HFFc6 (cell line): ENCODE results near the gene SAMM50. TPM values are rescaled to one million over a fixed set of nuclear protein-coding genes. Genes with fewer than 3 reads are reported as not detected.

Experiments used
- DNase-seq: peaks from one replicate; pipeline ENCODE4 v3.0.0-alpha.2; 2018
- H3K27ac Mint-ChIP-seq: 2 replicates; pipeline ENCODE4 v1.8.0; 2020; ENCODE audit warnings: mild to moderate bottlenecking, mixed read lengths
- H3K27me3 Mint-ChIP-seq: 2 replicates; pipeline ENCODE4 v1.8.0; 2021; ENCODE audit warnings: mild to moderate bottlenecking, moderate library complexity, mixed read lengths; ENCODE audit not compliant: insufficient read depth
- H3K36me3 Mint-ChIP-seq: 2 replicates; pipeline ENCODE4 v1.8.0; 2021; ENCODE audit warnings: low read depth, mixed read lengths
- H3K4me1 Mint-ChIP-seq: 2 replicates; pipeline ENCODE4 v1.8.0; 2020; ENCODE audit warnings: low read depth, mixed read lengths
- H3K4me3 Mint-ChIP-seq: 2 replicates; pipeline ENCODE4 v1.8.0; 2020; ENCODE audit warnings: mild to moderate bottlenecking, moderate library complexity, mixed read lengths
- H3K9me3 Mint-ChIP-seq: 2 replicates; pipeline ENCODE4 v1.8.0; 2020; ENCODE audit warnings: mild to moderate bottlenecking, mixed read lengths
- total RNA-seq, 6 experiments: library from RNA; stranded (reverse); fragmentation: NEBNext Ultra II Directional; extraction: Animal tissue kit (Norgen Biotek cat#: 25700); gene quantifications; 2 replicates in 1 of 6; 3 replicates in 5 of 6; pipeline ENCODE4 v1.2.3, GENCODE V29; 2021
- TF ChIP-seq, protein P1 (sequence below): fragments of 200-600 bp; sonication (generic); IDR thresholded peaks from 2 replicates; pipeline ENCODE4 v1.5.0; 2021; ENCODE audit warnings: antibody characterized with exemption, mild to moderate bottlenecking

Gene SAMM50
- total RNA-seq, 6 experiments from 2014 or later: 51.6 to 57.2 (median 53.3) TPM

GRCh38 chr22:43980996-43981395, 25.8 kb downstream of the SAMM50 start:
- TF ChIP-seq, protein P1, sequence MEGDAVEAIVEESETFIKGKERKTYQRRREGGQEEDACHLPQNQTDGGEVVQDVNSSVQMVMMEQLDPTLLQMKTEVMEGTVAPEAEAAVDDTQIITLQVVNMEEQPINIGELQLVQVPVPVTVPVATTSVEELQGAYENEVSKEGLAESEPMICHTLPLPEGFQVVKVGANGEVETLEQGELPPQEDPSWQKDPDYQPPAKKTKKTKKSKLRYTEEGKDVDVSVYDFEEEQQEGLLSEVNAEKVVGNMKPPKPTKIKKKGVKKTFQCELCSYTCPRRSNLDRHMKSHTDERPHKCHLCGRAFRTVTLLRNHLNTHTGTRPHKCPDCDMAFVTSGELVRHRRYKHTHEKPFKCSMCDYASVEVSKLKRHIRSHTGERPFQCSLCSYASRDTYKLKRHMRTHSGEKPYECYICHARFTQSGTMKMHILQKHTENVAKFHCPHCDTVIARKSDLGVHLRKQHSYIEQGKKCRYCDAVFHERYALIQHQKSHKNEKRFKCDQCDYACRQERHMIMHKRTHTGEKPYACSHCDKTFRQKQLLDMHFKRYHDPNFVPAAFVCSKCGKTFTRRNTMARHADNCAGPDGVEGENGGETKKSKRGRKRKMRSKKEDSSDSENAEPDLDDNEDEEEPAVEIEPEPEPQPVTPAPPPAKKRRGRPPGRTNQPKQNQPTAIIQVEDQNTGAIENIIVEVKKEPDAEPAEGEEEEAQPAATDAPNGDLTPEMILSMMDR: no peak
- no peak for DNase-seq
- peaks cover 37% of the 10 kb centered on the region for H3K36me3 Mint-ChIP-seq
- H3K27me3 Mint-ChIP-seq: peaks cover 2% of the 10 kb centered on the region
- no peaks in the 10 kb centered on the region for H3K9me3 Mint-ChIP-seq
- H3K27ac Mint-ChIP-seq: no peak overlapping the region
- no peak overlapping the region for H3K4me3 Mint-ChIP-seq
- H3K4me1 Mint-ChIP-seq: no peaks in the 10 kb centered on the region

- H3K9me3 Mint-ChIP-seq: no peaks in the 10 kb centered on the region
- peaks cover 25% of the 10 kb centered on the region for H3K36me3 Mint-ChIP-seq
- H3K4me1 Mint-ChIP-seq: no peaks in the 10 kb centered on the region
- H3K4me3 Mint-ChIP-seq: no peak overlapping the region
- no peak for DNase-seq
- TF ChIP-seq, protein P1: no peak
- peaks cover 2% of the 10 kb centered on the region for H3K27me3 Mint-ChIP-seq
- H3K27ac Mint-ChIP-seq: no peak overlapping the region
These were observed 28.6 kb downstream of the SAMM50 start for GRCh38 chr22:43983808-43984207.

- Mint-ChIP-seq H3K4me1 (no peaks in the 10 kb centered on the region), H3K27ac (no peak overlapping the region), H3K36me3 (peaks cover 9% of the 10 kb centered on the region; the same call in 1 of the 2 replicates), H3K9me3 (no peaks in the 10 kb centered on the region), H3K4me3 (no peak overlapping the region), H3K27me3 (no peaks in the 10 kb centered on the region; the same call in 1 of the 2 replicates)
- TF ChIP-seq, protein P1: no peak
- no peak for DNase-seq
These were observed 30.3 kb downstream of the SAMM50 start for GRCh38 chr22:43985532-43985931.

DNA sequence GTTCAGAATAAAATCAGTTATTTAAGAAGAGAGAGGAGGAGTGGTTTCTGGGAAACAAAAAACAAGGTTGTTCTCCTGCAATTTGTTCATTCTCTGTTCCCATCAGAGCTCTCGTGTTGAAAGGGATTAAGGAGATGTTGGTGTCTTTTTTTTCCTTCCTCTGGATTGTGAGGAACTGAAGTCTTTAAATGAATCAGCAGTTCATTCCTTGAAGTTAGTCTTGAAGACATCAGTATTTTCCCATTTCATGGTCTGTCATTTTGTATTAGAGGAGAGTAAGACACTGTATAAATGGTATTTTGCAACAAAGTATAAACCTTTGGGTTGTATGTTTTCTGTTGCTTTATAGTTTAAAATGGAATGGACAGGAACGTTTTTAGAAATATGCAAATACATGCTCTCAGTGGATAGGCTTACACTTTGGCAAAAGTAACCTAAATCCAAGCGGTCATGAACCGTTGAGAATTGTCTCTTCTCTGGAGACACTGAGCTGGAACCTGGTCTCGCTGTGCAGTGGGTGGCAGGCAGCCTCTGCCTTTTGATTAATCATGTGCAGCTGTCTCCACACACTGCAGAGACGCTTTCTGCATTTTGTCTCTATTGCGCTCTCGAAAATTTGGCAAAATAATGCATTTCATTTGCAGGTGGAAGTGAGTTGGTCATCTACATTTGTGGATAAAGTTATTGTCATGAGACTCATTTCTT, 33.0 kb downstream of the SAMM50 start:
- H3K4me1 Mint-ChIP-seq: peaks cover 17% of the 10 kb centered on the region
- H3K27ac Mint-ChIP-seq: no peak overlapping the region
- H3K27me3 Mint-ChIP-seq: no peaks in the 10 kb centered on the region; the same call in 1 of the 2 replicates
- TF ChIP-seq, protein P1: no peak
- DNase-seq: no peak
- H3K9me3 Mint-ChIP-seq: no peaks in the 10 kb centered on the region
- H3K4me3 Mint-ChIP-seq: no peak overlapping the region
- peaks cover 18% of the 10 kb centered on the region for H3K36me3 Mint-ChIP-seq

DNA sequence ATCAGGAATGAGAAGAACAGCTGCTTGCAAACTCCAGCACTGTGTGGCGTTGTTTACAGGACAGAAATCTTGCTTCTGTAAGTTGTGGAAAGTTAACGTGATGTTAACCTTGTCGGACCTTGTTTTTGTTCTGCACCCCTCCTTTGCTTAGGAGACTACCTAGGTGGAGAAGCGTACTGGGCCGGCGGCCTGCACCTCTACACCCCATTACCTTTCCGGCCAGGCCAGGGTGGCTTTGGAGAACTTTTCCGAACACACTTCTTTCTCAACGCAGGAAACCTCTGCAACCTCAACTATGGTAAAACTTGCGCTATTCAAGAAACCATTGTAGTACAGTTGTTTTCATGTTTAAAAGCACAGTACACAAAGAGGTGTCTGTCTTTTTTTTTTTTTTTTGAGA, 33.7 kb downstream of the SAMM50 start:
- TF ChIP-seq, protein P1: no peak
- no peak for DNase-seq
- Mint-ChIP-seq H3K27me3 (no peaks in the 10 kb centered on the region; the same call in 1 of the 2 replicates), H3K36me3 (peaks cover 17% of the 10 kb centered on the region), H3K27ac (no peak overlapping the region), H3K4me1 (peaks cover 21% of the 10 kb centered on the region), H3K9me3 (no peaks in the 10 kb centered on the region), H3K4me3 (no peak overlapping the region)
